Omental fat pad (tissue), 4 donors: ENCODE measurements around the gene FAM47C. TPM values are rescaled to one million over a fixed set of nuclear protein-coding genes. Genes with fewer than 3 reads are reported as not detected.
"Not testable (repeated sequence)": the region's sequence is repeated elsewhere in the genome, so short reads cannot be mapped to it uniquely, and the experiment has no call there.

Experiments
- ATAC-seq: fragments of 150-250 bp; one replicate; pipeline ENCODE4 v1.9.1; 2016; ENCODE audit warnings: mild to moderate bottlenecking, moderate library complexity; ENCODE audit not compliant: low FRiP score
- DNase-seq: peaks from one replicate; pipeline ENCODE4 v3.0.0-alpha.2; 2019; ENCODE audit warnings: low spot score
- total RNA-seq, 4 donors: library from RNA; depleted of rRNA; stranded (reverse); fragments of >200 nt; gene quantifications; one replicate each; pipeline ENCODE4 v1.1.0, GENCODE V29; 2016
- TF ChIP-seq, protein P1 (sequence below), 3 donors: fragments of 450-650 bp; IDR thresholded peaks; one replicate each; pipeline ENCODE4 v1.5.1; 2016 to 2017; ENCODE audit warnings: antibody characterized with exemption in 3 of 3, mild to moderate bottlenecking in 3 of 3, moderate library complexity in 2 of 3

The FAM47C gene
- total RNA-seq, 4 donors from 2014 or later: not detected

DNA sequence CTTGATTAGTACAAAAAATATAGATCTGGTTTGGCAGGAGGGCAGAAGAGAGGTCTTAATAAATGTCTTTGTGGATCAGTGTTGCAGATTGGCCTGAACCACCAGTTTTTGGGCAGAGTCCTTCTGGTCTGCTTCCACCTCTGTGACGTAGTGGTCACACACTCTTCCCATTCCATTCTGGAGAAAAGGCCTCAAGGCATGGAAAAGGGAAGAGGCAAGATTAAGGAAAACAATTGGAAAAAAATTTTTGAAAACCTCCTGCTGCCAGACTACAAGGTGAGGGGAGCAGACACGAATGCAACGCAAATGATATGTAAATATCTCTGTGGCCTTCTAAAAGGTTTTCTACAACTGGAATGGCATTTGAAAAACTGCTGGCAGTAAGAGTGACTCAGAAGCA, 24.3 kb upstream of the FAM47C start:
- TF ChIP-seq, protein P1, sequence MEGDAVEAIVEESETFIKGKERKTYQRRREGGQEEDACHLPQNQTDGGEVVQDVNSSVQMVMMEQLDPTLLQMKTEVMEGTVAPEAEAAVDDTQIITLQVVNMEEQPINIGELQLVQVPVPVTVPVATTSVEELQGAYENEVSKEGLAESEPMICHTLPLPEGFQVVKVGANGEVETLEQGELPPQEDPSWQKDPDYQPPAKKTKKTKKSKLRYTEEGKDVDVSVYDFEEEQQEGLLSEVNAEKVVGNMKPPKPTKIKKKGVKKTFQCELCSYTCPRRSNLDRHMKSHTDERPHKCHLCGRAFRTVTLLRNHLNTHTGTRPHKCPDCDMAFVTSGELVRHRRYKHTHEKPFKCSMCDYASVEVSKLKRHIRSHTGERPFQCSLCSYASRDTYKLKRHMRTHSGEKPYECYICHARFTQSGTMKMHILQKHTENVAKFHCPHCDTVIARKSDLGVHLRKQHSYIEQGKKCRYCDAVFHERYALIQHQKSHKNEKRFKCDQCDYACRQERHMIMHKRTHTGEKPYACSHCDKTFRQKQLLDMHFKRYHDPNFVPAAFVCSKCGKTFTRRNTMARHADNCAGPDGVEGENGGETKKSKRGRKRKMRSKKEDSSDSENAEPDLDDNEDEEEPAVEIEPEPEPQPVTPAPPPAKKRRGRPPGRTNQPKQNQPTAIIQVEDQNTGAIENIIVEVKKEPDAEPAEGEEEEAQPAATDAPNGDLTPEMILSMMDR (IDR thresholded peaks at IDR 0.05): no peak
- ATAC-seq (no peak), DNase-seq (no peak)

DNA sequence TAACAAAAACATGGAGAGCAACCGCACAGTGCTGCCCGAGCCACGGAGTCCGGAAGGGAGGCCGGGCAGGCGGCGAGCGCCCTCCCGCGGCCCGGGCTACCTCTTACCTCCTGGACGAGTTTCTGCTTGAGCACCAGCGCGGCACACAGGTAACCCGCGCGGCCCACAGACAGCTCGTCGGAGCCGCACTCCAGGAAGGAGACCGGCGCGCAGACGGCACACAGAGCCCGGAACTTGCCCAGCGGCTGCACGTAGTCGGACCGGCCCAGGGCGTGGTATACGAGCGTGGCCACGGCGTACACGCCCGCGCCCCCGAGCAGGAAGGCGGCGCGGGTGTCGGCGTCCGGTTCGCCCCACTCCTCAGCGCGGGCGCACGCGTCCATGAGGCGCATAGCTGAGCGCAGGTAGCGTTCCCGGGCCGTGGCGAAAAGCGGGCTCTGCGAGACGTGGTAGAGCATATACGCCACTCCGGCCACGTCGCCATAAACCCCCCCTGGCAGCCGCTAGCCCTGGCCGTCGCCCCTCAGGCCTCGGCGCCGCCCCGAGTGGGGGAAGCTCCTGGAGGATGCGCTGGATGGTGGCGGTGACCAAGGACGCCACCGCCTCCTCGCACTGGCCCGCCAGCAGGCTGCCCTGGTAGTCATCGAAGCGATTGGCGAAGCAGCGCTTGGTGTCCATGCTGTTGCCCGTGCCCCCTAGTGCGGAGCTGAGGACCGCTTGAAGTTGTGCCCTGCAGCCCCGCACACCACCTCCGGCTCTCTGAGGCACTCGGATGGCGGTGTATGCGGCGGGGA, 22.6 kb upstream of the FAM47C start:
- DNase-seq, ATAC-seq: not testable (repeated sequence)

GRCh38 chrX:36986231-36986630, 21.9 kb upstream of the FAM47C start:
- TF ChIP-seq, protein P1 (IDR thresholded peaks at IDR 0.05): no peak
- ATAC-seq (no peak), DNase-seq (no peak)

GRCh38 chrX:36987212-36987611, 21.0 kb upstream of the FAM47C start:
- not testable (repeated sequence) for ATAC-seq

DNA sequence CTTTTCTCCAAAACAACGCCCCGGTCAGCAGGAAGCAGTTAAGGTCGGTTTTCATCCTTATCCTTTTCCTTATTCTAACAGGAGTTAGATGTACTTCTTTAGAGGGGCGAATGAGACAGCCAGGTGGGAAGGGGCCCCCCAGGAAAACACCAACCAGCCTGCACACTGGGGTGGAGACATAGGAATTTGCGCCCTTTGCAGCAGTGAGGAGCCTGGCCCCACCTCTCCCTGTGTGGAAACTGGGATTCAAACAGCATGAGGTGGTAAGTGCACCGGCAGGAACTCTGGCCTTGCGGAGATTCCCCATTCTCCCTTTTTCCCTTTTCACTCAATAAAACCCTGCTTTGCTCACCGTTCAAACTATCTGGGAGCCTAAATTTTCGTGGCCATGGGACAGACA, 8.0 kb upstream of the FAM47C start:
- no peak for ATAC-seq
- TF ChIP-seq, protein P1 (IDR thresholded peaks at IDR 0.05): no peak

More at GRCh38 chrX:36987212-36987611, 21.0 kb upstream of the FAM47C start:
- DNase-seq: not testable (repeated sequence)

GRCh38 chrX:37010496-37010895, 2.3 kb downstream of the FAM47C start:
- no peak for ATAC-seq
- DNase-seq: no peak
- TF ChIP-seq, protein P1 (IDR thresholded peaks at IDR 0.05): no peak

More for the DNA sequence above, 8.0 kb upstream of the FAM47C start:
- no peak for DNase-seq

DNA sequence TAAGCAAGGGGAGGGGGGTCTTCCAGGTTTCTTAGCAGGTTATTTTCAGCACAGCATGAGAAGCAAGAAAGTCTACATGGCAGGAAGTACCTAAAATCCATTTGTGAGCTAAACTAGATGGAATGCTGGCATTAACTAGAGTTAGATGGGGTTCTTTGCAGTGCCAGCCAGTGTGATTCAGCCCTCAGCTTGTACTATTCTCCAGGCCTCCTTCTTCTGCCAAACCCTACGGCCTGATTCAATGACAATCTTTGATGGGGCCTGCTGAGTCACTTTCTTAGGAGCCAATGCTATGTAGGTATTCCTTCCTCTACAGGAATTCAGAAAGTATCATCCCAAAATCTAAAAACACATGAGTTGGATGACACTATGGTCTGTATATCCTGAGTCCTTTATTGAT, 26.1 kb downstream of the FAM47C start:
- ATAC-seq, DNase-seq: not testable (repeated sequence)

DNA sequence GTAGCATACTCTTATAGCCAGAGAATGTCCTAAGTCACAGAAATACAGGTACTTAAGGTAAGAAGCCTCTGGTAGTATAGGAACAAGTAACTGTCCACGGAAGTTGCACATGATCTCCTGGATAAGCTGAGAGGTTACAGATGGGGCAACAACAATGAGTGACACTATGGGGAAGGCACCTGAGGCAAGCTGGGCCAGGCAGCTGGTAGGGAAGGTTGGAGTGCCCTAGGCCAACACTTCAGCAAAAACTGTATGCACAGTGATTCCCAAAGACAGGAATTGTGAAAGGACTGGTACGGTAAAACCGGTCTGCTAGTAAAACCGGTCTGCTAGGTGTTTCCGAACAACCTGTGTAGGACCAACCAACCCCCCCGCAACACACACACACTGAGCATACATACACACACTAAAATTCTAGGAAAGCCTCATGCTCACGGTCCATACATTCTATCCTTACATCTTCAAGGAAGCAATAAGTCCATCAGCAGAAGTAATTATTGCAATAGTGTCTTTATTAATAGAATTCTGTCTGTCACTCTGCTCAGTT, 28.6 kb downstream of the FAM47C start:
- not testable (repeated sequence) for ATAC-seq, DNase-seq

GRCh38 chrX:37038814-37039213, 30.6 kb downstream of the FAM47C start:
- not testable (repeated sequence) for DNase-seq, ATAC-seq

DNA sequence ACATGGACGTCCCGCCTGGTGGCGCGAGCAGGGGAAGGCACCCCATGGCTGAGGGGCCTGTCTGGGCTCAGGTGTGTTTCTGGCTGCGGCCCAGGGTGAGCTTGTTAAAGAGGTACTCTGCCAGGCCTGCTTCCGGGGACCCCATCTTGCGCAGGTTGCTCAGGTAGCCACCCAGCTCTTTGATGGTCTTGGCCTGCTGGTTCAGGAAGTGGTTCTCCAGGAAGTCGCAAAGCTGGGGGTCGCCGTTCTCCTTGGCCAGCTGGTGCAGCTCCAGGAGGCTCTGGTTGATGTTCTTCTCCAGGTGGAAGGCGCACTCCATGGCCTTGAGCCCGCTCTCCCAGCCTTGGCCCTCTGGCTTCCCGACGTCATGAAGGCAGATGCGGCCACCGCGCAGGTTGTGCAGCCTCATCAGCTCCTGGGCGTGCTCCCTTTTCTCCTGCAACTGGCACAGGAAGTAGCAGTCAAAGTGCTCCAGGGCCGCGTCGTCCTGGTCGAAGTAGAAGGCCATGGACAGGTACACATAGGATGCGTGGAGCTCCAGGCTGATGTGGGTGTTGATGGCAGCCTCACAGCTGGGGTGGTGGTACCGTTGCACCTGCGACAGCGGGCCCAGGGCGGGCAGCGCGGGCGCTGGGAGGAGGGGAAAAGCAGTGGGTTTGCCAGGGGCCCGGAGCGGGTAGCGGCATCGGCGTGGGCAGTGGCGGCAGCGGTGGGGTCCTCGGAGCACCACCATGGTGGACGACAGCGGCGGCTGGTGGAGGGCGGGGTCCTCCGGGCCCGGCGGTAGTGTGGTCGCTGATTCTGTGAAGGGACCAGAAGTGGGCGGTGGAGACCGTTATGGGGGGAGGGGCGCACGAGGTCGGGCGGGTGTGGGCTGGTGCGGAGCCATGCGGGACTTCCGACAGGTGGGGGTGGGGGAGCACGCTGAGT, 35.1 kb downstream of the FAM47C start:
- not testable (repeated sequence) for ATAC-seq, DNase-seq
